Fibroblast of lung (primary cell): ENCODE results near the gene FGFBP2.

Source experiments
- EZH2 ChIP-seq: IDR thresholded peaks from 2 replicates; pipeline ENCODE4 v1.5.1; 2012; ENCODE audit warnings: low read length, control low read depth, mild to moderate bottlenecking; ENCODE audit errors: missing control alignments
- TF ChIP-seq, protein P1 (sequence below), 2 donors: IDR thresholded peaks in 1 of 2; conservative IDR thresholded peaks in 1 of 2; 1 replicate in 1 of 2; 2 replicates in 1 of 2; pipeline ENCODE4 v1.5.1; 2011 to 2012; ENCODE audit warnings: low read length in 2 of 2, control low read depth in 1 of 2, inconsistent platforms in 1 of 2, low read depth in 1 of 2, mild to moderate bottlenecking in 1 of 2

DNA sequence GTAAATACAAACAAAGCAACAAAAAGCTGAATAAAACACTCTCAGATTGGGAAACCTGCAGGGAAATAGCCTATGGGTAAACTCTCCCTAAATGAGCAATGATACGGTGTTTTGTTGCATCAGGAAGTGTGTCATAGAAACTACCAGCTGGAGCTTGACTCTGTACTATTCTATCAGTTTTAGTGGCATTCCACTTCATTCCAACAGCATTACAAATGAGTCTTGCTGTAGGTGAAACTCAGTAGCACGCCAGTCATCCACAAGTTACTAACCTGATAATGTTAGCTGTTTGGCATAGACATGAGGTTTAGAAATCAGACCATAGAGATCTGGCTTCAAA is 49.4 kb downstream of the FGFBP2 start:
- TF ChIP-seq EZH2 = no peak
- TF ChIP-seq, protein P1, sequence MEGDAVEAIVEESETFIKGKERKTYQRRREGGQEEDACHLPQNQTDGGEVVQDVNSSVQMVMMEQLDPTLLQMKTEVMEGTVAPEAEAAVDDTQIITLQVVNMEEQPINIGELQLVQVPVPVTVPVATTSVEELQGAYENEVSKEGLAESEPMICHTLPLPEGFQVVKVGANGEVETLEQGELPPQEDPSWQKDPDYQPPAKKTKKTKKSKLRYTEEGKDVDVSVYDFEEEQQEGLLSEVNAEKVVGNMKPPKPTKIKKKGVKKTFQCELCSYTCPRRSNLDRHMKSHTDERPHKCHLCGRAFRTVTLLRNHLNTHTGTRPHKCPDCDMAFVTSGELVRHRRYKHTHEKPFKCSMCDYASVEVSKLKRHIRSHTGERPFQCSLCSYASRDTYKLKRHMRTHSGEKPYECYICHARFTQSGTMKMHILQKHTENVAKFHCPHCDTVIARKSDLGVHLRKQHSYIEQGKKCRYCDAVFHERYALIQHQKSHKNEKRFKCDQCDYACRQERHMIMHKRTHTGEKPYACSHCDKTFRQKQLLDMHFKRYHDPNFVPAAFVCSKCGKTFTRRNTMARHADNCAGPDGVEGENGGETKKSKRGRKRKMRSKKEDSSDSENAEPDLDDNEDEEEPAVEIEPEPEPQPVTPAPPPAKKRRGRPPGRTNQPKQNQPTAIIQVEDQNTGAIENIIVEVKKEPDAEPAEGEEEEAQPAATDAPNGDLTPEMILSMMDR (conservative IDR thresholded peaks at IDR 0.05 in 1 of 2, IDR thresholded peaks at IDR 0.05 in 1 of 2; ENCODE audit: low read depth in 1 of 2, low read length in 2 of 2) = no peak
